Stimulated activated CD8-positive, alpha-beta memory T cell treated with anti-CD3 and anti-CD28 coated beads, Interleukin-4, amount 100 ng/mL, for 1 hour (primary cell): ENCODE results near the gene FAAP20.
A peak's percentile ranks its signal among the peaks of the same experiment; 100 is the strongest.

ENCODE experiments used
- DNase-seq, 2 donors: peaks; one replicate each; pipeline ENCODE4 v3.0.0-alpha.2; 2020; ENCODE audit warnings: low read depth in 2 of 2, low spot score in 1 of 2

The FAAP20 gene

GRCh38 chr1:2197707-2198165, 3.2 kb upstream of the FAAP20 start:
- no peak for DNase-seq

- no peak for DNase-seq
Measured at GRCh38 chr1:2196901-2197638, 2.5 kb upstream of the FAAP20 start.

GRCh38 chr1:2195785-2196184, 1.2 kb upstream of the FAAP20 start:
- DNase-seq: no peak

GRCh38 chr1:2194898-2195673, 514 bp upstream of the FAAP20 start:
- peak; percentile 75 to 81 for DNase-seq

GRCh38 chr1:2193514-2194281, 874 bp downstream of the FAAP20 start:
- no peak for DNase-seq

DNA sequence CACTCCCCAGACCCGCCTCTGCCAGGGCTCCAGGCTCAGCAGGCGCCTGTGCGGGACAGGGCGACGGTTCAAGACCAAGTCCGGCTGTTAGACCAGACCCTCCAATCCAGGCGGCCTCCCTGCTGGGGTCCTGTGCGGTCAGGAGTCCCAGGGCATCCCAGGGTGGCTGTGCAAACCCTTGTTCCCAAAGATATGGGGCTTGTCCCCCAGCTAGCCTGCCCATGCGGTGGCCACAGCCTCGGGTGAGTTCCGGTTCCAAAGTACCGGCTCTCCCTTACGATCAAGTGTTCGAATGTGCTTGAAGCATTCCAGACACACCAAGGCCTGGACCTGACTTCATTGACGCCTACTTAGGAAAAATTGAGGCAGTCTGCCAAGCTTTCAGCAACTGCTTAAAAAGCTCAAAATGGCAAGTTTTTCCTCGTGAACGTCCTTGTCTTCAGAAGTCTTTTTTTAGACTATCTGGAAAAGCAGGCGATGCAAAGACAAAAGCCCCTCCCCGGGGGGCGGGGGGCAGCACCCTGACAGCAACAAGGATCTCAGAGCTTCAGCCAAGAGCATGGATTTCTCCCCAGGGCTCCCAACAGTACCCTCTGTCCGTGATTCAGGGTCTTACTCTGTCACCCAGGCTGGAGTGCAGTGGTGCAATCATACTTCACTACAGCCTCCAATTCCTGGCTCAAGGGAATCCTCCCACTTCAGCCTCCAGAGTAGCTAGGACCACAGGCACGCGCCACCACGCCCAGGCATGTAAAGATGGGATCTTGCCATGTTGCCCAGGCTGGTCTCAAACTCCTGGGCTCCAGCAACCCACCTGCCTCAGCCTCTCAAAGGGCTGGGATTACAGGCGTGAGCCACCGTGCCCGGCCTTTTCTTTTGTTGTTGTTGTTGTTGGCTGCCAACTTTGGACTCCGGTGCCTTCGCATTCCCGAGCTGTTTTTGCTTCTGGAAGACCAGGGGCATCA, 2.3 kb downstream of the FAAP20 start:
- DNase-seq: no peak

- no peak for DNase-seq
Measured at GRCh38 chr1:2190491-2190976, 4.0 kb downstream of the FAAP20 start.

DNA sequence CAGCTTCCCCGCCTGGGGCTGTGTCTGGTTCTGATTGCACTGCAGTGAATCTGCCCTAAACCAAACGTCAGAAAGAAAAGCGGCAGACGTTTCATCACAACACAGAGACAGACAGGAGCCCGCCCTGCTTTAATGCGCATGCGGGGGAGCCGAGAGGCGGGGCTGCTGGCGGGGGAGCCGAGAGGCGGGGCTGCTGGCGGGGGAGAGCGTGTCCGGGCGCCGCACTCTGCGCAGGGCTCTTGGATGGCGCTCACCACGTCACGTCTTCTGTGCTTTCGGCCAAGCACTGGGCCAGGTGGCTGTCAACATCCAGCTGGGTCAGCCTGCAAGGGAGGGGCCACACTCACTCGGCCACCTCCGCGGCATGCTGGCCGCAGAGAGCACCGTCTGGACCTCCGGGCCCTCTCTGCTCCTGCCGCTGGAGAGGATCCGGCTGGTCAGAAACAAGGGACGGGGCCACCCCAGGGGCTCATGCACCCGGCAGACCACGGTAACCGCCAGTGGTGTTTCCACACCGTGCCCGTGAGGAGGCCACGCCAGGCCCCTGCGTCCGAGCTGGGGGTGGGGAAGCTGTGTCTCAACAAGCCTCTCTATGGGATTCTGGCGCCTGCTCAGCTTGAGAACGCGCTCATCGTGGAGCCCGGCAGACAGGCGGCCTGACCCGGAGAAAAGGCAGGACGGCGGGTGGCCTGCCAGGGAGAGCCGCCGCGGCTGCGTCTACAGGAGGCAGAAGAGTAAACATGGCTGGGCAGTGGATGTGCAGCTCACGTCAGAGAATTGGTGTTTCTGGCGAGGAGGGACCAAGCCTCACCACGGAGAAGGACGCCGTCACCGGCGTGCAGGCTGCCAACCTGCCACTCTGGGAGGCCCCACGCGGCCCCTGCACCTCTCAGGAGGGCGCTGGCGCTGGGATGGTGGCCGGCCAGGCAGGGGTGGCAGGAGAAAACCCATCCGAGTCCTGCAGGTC, 4.8 kb downstream of the FAAP20 start:
- peak; percentile 62 to 84 for DNase-seq

GRCh38 chr1:2188336-2188735, 6.2 kb downstream of the FAAP20 start:
- no peak for DNase-seq

DNA sequence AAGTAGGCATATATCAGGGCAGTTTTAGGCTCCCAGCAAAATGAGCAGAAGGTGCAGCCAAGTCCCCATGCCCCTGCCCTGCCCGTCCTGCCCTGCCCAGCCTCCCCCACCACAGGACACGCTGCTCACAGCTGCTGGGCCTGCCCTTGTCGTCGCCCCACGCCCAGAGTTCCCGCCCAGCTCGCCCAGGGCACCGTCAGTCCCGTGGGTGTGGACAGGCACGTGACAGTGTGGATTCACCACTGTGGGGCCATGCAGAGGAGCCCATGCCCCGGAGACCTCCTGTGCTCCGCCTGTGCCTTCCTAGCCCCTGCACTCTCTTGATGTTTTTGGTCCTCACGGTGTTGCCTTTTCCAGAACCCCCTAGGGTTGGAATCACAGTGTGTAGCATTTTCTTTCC, 7.0 kb downstream of the FAAP20 start:
- DNase-seq: no peak

DNA sequence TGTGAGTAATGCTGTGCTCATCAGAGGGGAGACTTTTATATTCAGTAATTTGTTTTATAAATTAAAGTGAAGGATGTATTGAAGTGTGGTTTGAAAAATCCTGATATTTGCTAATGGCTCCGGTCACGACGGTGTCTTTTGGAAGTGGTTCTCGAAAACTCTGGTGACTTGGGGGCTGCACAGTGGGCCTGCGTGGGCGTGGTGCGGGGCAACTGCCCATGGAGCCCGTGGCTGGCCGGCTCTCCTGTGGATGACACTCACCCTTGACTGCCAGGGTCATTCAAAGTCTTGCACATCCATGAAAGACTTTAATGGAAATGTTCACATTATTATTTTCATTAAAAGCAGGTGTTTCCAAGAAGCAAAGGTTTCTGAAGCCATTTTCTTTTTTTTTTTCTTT, 7.7 kb downstream of the FAAP20 start:
- DNase-seq: no peak

GRCh38 chr1:2185880-2186855, 8.4 kb downstream of the FAAP20 start:
- DNase-seq: no peak

GRCh38 chr1:2184934-2185333, 9.6 kb downstream of the FAAP20 start:
- no peak for DNase-seq

DNA sequence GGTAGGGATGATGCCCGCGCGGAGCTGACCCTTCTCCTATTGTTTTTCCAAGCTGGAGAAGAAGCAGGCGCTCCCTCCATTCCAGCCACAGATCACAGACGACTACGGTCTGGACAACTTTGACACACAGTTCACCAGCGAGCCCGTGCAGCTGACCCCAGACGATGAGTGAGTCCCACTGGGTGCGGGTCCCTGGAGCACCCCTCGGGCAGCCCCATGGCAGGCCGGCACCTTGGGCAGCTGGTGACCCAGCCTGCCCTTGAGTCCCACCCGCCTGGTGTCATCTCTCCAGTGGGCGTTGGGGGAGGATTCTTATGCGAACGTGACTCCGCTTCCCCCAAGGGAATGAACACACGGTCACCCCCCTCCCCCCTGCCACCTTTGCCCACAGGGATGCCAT, 10.0 kb downstream of the FAAP20 start:
- no peak for DNase-seq

DNA sequence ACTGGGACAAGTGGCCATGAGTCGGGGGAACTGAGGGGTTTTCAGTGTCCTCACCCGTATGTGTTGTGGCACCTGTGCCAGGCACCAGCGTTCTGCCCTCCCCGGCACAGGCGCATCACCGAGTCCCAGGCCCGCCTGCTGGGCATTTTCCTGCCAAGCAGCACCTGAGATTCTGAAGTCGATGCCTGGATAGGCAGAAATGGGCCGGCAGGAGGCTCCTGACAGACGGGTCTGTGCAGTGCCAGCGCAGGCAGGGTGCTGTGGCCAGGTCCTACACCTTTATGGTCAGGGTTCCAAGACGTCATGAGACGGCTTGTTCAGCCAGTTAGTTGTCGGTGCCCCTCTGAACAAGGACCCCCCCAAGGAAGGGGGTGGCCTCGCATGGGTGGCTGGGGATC, 10.6 kb downstream of the FAAP20 start:
- DNase-seq: no peak

DNA sequence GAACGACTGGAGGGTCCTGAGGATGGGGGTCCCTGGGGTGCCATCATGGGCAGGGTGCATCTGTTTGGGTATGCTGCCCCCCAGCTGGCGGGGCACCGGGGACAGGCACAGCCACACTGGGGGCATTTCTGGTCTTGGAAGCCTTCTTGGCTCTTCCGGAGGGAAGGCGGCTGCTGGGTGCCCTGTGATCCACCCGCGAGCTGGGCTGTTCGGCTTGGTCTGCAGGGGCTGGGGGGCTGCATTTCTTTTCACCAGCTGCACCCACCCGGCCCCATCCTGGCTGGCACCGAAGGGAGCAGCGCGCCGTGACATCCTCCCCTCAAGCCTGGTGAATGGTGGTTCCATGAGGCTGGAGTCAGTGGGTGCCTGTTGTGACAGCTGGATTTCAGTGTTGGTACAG, 12.2 kb downstream of the FAAP20 start:
- no peak for DNase-seq

GRCh38 chr1:2181752-2182151, 12.8 kb downstream of the FAAP20 start:
- no peak for DNase-seq

GRCh38 chr1:2181271-2181670, 13.3 kb downstream of the FAAP20 start:
- DNase-seq: no peak
